Keratinocyte (primary cell): Measurements from ENCODE around the gene GATAD2B.

Experiments used
- CTCF ChIP-seq, 3 experiments: IDR thresholded peaks in 1 of 3; conservative IDR thresholded peaks in 1 of 3; optimal IDR thresholded peaks in 1 of 3; 2 replicates in 2 of 3; 3 replicates in 1 of 3; pipeline versions ENCODE3 to v1.5.1; 2011; ENCODE audit warnings: low read length in 3 of 3, mild to moderate bottlenecking in 3 of 3, moderate library complexity in 2 of 3, control low read depth in 1 of 3, inconsistent platforms in 1 of 3; ENCODE audit not compliant: insufficient read depth in 2 of 3; ENCODE audit errors: extremely low read depth in 1 of 3
- EZH2 ChIP-seq: IDR thresholded peaks from one replicate; pipeline ENCODE4 v1.6.1; 2012; ENCODE audit warnings: inconsistent platforms, mild to moderate bottlenecking, low read length, moderate library complexity

GRCh38 chr1:153929426-153929825 is 6.7 kb upstream of the GATAD2B start:
- TF ChIP-seq CTCF (optimal IDR thresholded peaks at IDR 0.05 in 1 of 3, IDR thresholded peaks at IDR 0.05 in 1 of 3, conservative IDR thresholded peaks at IDR 0.05 in 1 of 3; ENCODE audit: extremely low read depth in 1 of 3, insufficient read depth in 2 of 3, low read length in 3 of 3) (no peak), EZH2 (no peak)
